Heart left ventricle (tissue), 16 donors: ENCODE data around the gene CALHM3. TPM values are rescaled to one million over a fixed set of nuclear protein-coding genes. Genes with fewer than 3 reads are reported as not detected.
"Not testable (repeated sequence)": the region's sequence is repeated elsewhere in the genome, so short reads cannot be mapped to it uniquely, and the experiment has no call there.

ENCODE experiments used
- ATAC-seq, 4 donors: fragments of 200-7000 bp; cut with Tn5 transposase; one replicate each; pipeline ENCODE4 v1.9.1; 2020 to 2022; ENCODE audit warnings: moderate library complexity in 4 of 4, mild to moderate bottlenecking in 3 of 4, moderate number of reproducible peaks in 1 of 4
- DNase-seq, 5 donors: peaks; one replicate each; pipeline ENCODE4 v3.0.0-alpha.2; 2020
- H3K27ac ChIP-seq, 12 donors: fragments of 200-600 bp; sonication (generic) in 4 of 12; one replicate each; pipeline versions ENCODE4 v1.5.0 to v1.8.0; 2016 to 2022; ENCODE audit warnings: mild to moderate bottlenecking in 2 of 12
- H3K27me3 ChIP-seq, 9 donors: fragments of 200-600 bp; sonication (generic) in 2 of 9; one replicate each; pipeline versions ENCODE4 v1.5.1 to v1.8.0; 2016 to 2022; ENCODE audit warnings: mild to moderate bottlenecking in 3 of 9
- H3K36me3 ChIP-seq, 9 donors: fragments of 200-600 bp; sonication (generic) in 2 of 9; one replicate each; pipeline versions ENCODE4 v1.5.0 to v1.8.0; 2018 to 2022; ENCODE audit warnings: mild to moderate bottlenecking in 2 of 9
- H3K4me1 ChIP-seq, 12 donors: fragments of 200-600 bp; sonication (generic) in 4 of 12; one replicate each; pipeline versions ENCODE4 v1.5.0 to v1.8.0; 2016 to 2022; ENCODE audit warnings: mild to moderate bottlenecking in 3 of 12
- H3K4me3 ChIP-seq, 12 donors: fragments of 200-600 bp; sonication (generic) in 4 of 12; one replicate each; pipeline versions ENCODE4 v1.5.0 to v1.8.0; 2017 to 2022; ENCODE audit warnings: mild to moderate bottlenecking in 9 of 12, moderate library complexity in 4 of 12
- H3K9me3 ChIP-seq, 12 donors: fragments of 200-600 bp; sonication (generic) in 4 of 12; one replicate each; pipeline versions ENCODE4 v1.5.0 to v1.8.0; 2016 to 2022; ENCODE audit warnings: mild to moderate bottlenecking in 1 of 12
- CTCF ChIP-seq, 12 donors: fragments of 200-600 bp; sonication (generic) in 4 of 12; IDR thresholded peaks; one replicate each; pipeline versions ENCODE4 v1.5.0 to v1.8.0; 2018 to 2022; ENCODE audit warnings: antibody characterized with exemption in 12 of 12, mild to moderate bottlenecking in 5 of 12
- POLR2A ChIP-seq, 2 donors: fragments of 450-650 bp; IDR thresholded peaks; one replicate each; pipeline ENCODE4 v1.6.1; 2017; ENCODE audit warnings: antibody characterized with exemption in 2 of 2, mild to moderate bottlenecking in 2 of 2, moderate library complexity in 2 of 2
- WGBS, 4 donors: extraction: QIAGEN DNeasy Blood & Tissue Kit in 2 of 4; methylation state at CpG; one replicate each; pipeline versions ENCODE4 v1.1.5 to v1.1.7; 2013 to 2018; 5-methylcytosine and 5-hydroxymethylcytosine counted together
- intact Hi-C, 10 donors: fragments of 100-400 bp; cut with DNase I; formaldehyde crosslinking; loops; one replicate each; pipeline versions ENCODE4 v1.11.1 to v1.14.2; 2022
- polyA plus RNA-seq, 2 donors: library from polyadenylated mRNA; stranded (reverse); fragments of 200-250 nt; gene quantifications; one replicate each; pipeline ENCODE4 v1.2.3, GENCODE V29; 2013
- total RNA-seq, 9 donors: library from RNA; depleted of rRNA in 2 of 9; stranded (reverse); fragments of >200 nt in 2 of 9; fragmentation: NEBNext Ultra II Directional in 3 of 9; extraction: Animal tissue kit (Norgen Biotek cat#: 25700) in 3 of 9; gene quantifications; one replicate each; pipeline versions ENCODE4 v1.1.0 to v1.2.4, GENCODE V29; 2016 to 2023
- donor health status: ischemic (EF 13 %, LVEDD 7.1; RV severe dilation, severe dysfunction).
- donor health status: healthy with polysubstance abuse.
- donor health status: DM: no; HTN: yes; CAD: no.
- donor health status: DM: no; HTN: no; CAD: no.
- donor health status: ischemic (EF 25% LVEDD 6.9; RV normal size, moderate dysfunction).
- donor health status: ischemic (EF 25% LVEDD 5.7; RV mildly dilated, moderate dysfunction).
- donor health status: healthy.
- donor health status: DM: yes; HTN: yes; CAD: no.
- donor health status: ischemic (EF 35%, LVEDD 5.7; RV mildly dilated, moderate dysfunction).
- donor health status: nonischemic (EF 11% LVEDD 7.7; RV severe dilation, severe dysfunction).
- donor health status: DM: yes; HTN: yes; CAD: no.
- donor health status: PGD.
- donor health status: ischemic (EF 29% LVEDD 5.4; RV normal size, mild dysfunction).
- donor health status: nonischemic (EF 23%, LVEDD 6.1; RV moderate dilation, normal function).

CALHM3 gene
- total and polyA plus RNA-seq, 11 donors: not detected

GRCh38 chr10:103491729-103492364, 12.8 kb upstream of the CALHM3 start:
- H3K4me3 ChIP-seq: no peak overlapping the region
- peaks cover 0 to 30% (median 7%) of the 10 kb centered on the region in 12 donors for H3K4me1 ChIP-seq
- ATAC-seq: peak; percentile 43 to 64 (median 52)
- peak in 1 of 5 donors; percentile 22 for DNase-seq
- no peak for TF ChIP-seq POLR2A (IDR thresholded peaks at IDR 0.05)
- TF ChIP-seq CTCF (IDR thresholded peaks at IDR 0.05): no peak
- intact Hi-C loops: no loop called here
- 45 to 61% (median 56%) methylated on average over 7 of the region's 7 CpGs for WGBS, 4 donors
- no peaks in the 10 kb centered on the region for H3K36me3 ChIP-seq
- no peaks in the 10 kb centered on the region for H3K9me3 ChIP-seq
- H3K27ac ChIP-seq: peak overlapping the region in 1 of 12 donors; percentile 9
- peaks cover 0 to 37% (median 9%) of the 10 kb centered on the region in 9 donors for H3K27me3 ChIP-seq

GRCh38 chr10:103490986-103491314, 11.9 kb upstream of the CALHM3 start:
- peaks cover 0 to 30% (median 7%) of the 10 kb centered on the region in 12 donors for H3K4me1 ChIP-seq
- no peak overlapping the region for H3K4me3 ChIP-seq
- no peaks in the 10 kb centered on the region for H3K36me3 ChIP-seq
- 91 to 100% (median 97%) methylated on average over 1 of the region's 1 CpG for WGBS, 4 donors
- no peak for TF ChIP-seq CTCF (IDR thresholded peaks at IDR 0.05)
- TF ChIP-seq POLR2A (IDR thresholded peaks at IDR 0.05): no peak
- no peak overlapping the region for H3K27ac ChIP-seq
- H3K9me3 ChIP-seq: no peaks in the 10 kb centered on the region
- intact Hi-C loops: no loop called here
- DNase-seq (no peak), ATAC-seq (peak in 1 of 4 donors; percentile 13)
- peaks cover 0 to 37% (median 9%) of the 10 kb centered on the region in 9 donors for H3K27me3 ChIP-seq

GRCh38 chr10:103487410-103487708, 8.3 kb upstream of the CALHM3 start:
- H3K36me3 ChIP-seq: no peaks in the 10 kb centered on the region
- no peak overlapping the region for H3K4me3 ChIP-seq
- H3K4me1 ChIP-seq: peaks cover 0 to 12% (median 0%) of the 10 kb centered on the region in 12 donors
- no peaks in the 10 kb centered on the region for H3K9me3 ChIP-seq
- intact Hi-C loops: loop anchor here in 2 of 10 donors (2.0 kb wide), 1 partner anchor 71 kb away; no protein-coding TSS in a partner anchor
- H3K27ac ChIP-seq: no peak overlapping the region
- WGBS, 4 donors: 84 to 96% (median 90%) methylated on average over 2 of the region's 2 CpGs
- no peak for TF ChIP-seq POLR2A (IDR thresholded peaks at IDR 0.05)
- ATAC-seq (no peak), DNase-seq (no peak)
- H3K27me3 ChIP-seq: peaks cover 0 to 2% (median 0%) of the 10 kb centered on the region in 9 donors

GRCh38 chr10:103486635-103487409, 7.8 kb upstream of the CALHM3 start:
- intact Hi-C loops: loop anchor here in 2 of 10 donors (2.0 kb wide), 1 partner anchor 70 kb away; no protein-coding TSS in a partner anchor
- H3K4me3 ChIP-seq, H3K36me3 ChIP-seq, H3K27me3 ChIP-seq, ATAC-seq, H3K4me1 ChIP-seq, DNase-seq, H3K9me3 ChIP-seq: not testable (repeated sequence)
- WGBS, 4 donors: 86 to 91% (median 88%) methylated on average over 8 of the region's 8 CpGs
- peak overlapping the region in 1 of 12 donors; percentile 24 for H3K27ac ChIP-seq

- no peaks in the 10 kb centered on the region for H3K9me3 ChIP-seq
- ATAC-seq (peak in 3 of 4 donors; percentile 53 to 59 (median 58)), DNase-seq (peak in 1 of 5 donors; percentile 28)
- 57 to 61% (median 59%) methylated on average over 12 of the region's 12 CpGs for WGBS, 4 donors
- H3K4me3 ChIP-seq: no peak overlapping the region
- H3K36me3 ChIP-seq: no peaks in the 10 kb centered on the region
- H3K4me1 ChIP-seq: peaks cover 0 to 10% (median 0%) of the 10 kb centered on the region in 12 donors
- intact Hi-C loops: loop anchor here in 4 of 10 donors (1.0 to 2.0 kb wide), 3 partner anchors 63 to 65 kb away; no protein-coding TSS in a partner anchor
- TF ChIP-seq POLR2A (IDR thresholded peaks at IDR 0.05) (no peak), CTCF (IDR thresholded peaks at IDR 0.05) (peak; percentile 44 to 78 (median 66))
- no peak overlapping the region for H3K27ac ChIP-seq
- H3K27me3 ChIP-seq: no peaks in the 10 kb centered on the region
These were observed 3.0 kb upstream of the CALHM3 start for GRCh38 chr10:103481974-103482531.
